HEK293 (cell line): ENCODE results near the gene TOMM34.

Experiments used
- AEBP2 ChIP-seq: fragments of 450-650 bp; formaldehyde crosslinking; IDR thresholded peaks from 2 replicates; pipeline ENCODE4 v1.5.1; 2016; ENCODE audit warnings: missing biosample characterization, missing genetic modification characterization, borderline replicate concordance
- EGR2 ChIP-seq: fragments of 450-650 bp; formaldehyde crosslinking; IDR thresholded peaks from 2 replicates; pipeline ENCODE4 v1.5.1; 2016; ENCODE audit warnings: low read depth, missing biosample characterization, missing genetic modification characterization
- KLF16 ChIP-seq: fragments of 450-650 bp; formaldehyde crosslinking; IDR thresholded peaks from 2 replicates; pipeline ENCODE4 v1.5.1; 2017; ENCODE audit warnings: missing biosample characterization, missing genetic modification characterization
- MZF1 ChIP-seq: fragments of 450-650 bp; formaldehyde crosslinking; IDR thresholded peaks from 2 replicates; pipeline ENCODE4 v1.5.1; 2017; ENCODE audit warnings: missing biosample characterization, missing genetic modification characterization, borderline replicate concordance
- SCRT1 ChIP-seq: fragments of 450-650 bp; formaldehyde crosslinking; IDR thresholded peaks from 2 replicates; pipeline ENCODE4 v1.5.1; 2016; ENCODE audit warnings: missing biosample characterization, missing genetic modification characterization, borderline replicate concordance
- SP7 ChIP-seq: fragments of 450-650 bp; formaldehyde crosslinking; IDR thresholded peaks from 2 replicates; pipeline ENCODE4 v1.5.1; 2016; ENCODE audit warnings: missing biosample characterization, missing genetic modification characterization
- TSHZ1 ChIP-seq: fragments of 450-650 bp; formaldehyde crosslinking; IDR thresholded peaks from 2 replicates; pipeline ENCODE4 v1.5.1; 2016; ENCODE audit warnings: missing biosample characterization, missing genetic modification characterization, borderline replicate concordance
- YY2 ChIP-seq: fragments of 450-650 bp; formaldehyde crosslinking; IDR thresholded peaks from 2 replicates; pipeline ENCODE4 v1.5.1; 2016; ENCODE audit warnings: missing biosample characterization, missing genetic modification characterization
- ZBTB21 ChIP-seq: fragments of 450-650 bp; formaldehyde crosslinking; IDR thresholded peaks from 2 replicates; pipeline ENCODE4 v1.5.1; 2017; ENCODE audit warnings: missing biosample characterization, missing genetic modification characterization
- ZNF311 ChIP-seq: fragments of 450-650 bp; formaldehyde crosslinking; IDR thresholded peaks from 2 replicates; pipeline ENCODE4 v1.5.1; 2017; ENCODE audit warnings: missing biosample characterization, missing genetic modification characterization, borderline replicate concordance
- ZNF37A ChIP-seq: fragments of 450-650 bp; IDR thresholded peaks from 2 replicates; pipeline ENCODE4 v1.5.1; 2018; ENCODE audit warnings: missing biosample characterization, missing genetic modification characterization
- ZNF423 ChIP-seq: fragments of 450-650 bp; formaldehyde crosslinking; IDR thresholded peaks from 2 replicates; pipeline ENCODE4 v1.5.1; 2016; ENCODE audit warnings: missing biosample characterization, missing genetic modification characterization
- ZNF449 ChIP-seq: fragments of 450-650 bp; formaldehyde crosslinking; IDR thresholded peaks from 2 replicates; pipeline ENCODE4 v1.5.1; 2017; ENCODE audit warnings: missing biosample characterization, mild to moderate bottlenecking, missing genetic modification characterization, moderate library complexity
- ZNF473 ChIP-seq: fragments of 450-650 bp; formaldehyde crosslinking; IDR thresholded peaks from 2 replicates; pipeline ENCODE4 v1.5.1; 2017; ENCODE audit warnings: missing biosample characterization, missing genetic modification characterization
- ZNF561 ChIP-seq: fragments of 450-650 bp; IDR thresholded peaks from 2 replicates; pipeline ENCODE4 v1.5.1; 2018; ENCODE audit warnings: missing biosample characterization, missing genetic modification characterization, borderline replicate concordance
- ZNF777 ChIP-seq: fragments of 450-650 bp; formaldehyde crosslinking; IDR thresholded peaks from 2 replicates; pipeline ENCODE4 v1.5.1; 2017; ENCODE audit warnings: missing biosample characterization, missing genetic modification characterization, borderline replicate concordance
- ZSCAN16 ChIP-seq: fragments of 450-650 bp; formaldehyde crosslinking; IDR thresholded peaks from 2 replicates; pipeline ENCODE4 v1.5.1; 2016; ENCODE audit warnings: missing biosample characterization, missing genetic modification characterization
- TF ChIP-seq, protein P1 (sequence below): fragments of 450-650 bp; formaldehyde crosslinking; IDR thresholded peaks from 2 replicates; pipeline ENCODE4 v1.5.1; 2016; ENCODE audit warnings: missing biosample characterization, missing genetic modification characterization
- TF ChIP-seq, protein P2 (sequence below): fragments of 450-650 bp; formaldehyde crosslinking; IDR thresholded peaks from 2 replicates; pipeline ENCODE4 v1.5.1; 2017; ENCODE audit warnings: missing biosample characterization, missing genetic modification characterization
- TF ChIP-seq, protein P3 (sequence below): fragments of 450-650 bp; formaldehyde crosslinking; IDR thresholded peaks from 2 replicates; pipeline ENCODE4 v1.5.1; 2017; ENCODE audit warnings: missing biosample characterization, missing genetic modification characterization
- TF ChIP-seq, protein P4 (sequence below): fragments of 450-650 bp; formaldehyde crosslinking; IDR thresholded peaks from 2 replicates; pipeline ENCODE4 v1.5.1; 2016; ENCODE audit warnings: missing biosample characterization, missing genetic modification characterization
- TF ChIP-seq, protein P5 (sequence below): fragments of 450-650 bp; formaldehyde crosslinking; optimal IDR thresholded peaks from 2 replicates; pipeline ENCODE3; 2016; ENCODE audit warnings: missing biosample characterization, mild to moderate bottlenecking, missing genetic modification characterization

Gene TOMM34

DNA sequence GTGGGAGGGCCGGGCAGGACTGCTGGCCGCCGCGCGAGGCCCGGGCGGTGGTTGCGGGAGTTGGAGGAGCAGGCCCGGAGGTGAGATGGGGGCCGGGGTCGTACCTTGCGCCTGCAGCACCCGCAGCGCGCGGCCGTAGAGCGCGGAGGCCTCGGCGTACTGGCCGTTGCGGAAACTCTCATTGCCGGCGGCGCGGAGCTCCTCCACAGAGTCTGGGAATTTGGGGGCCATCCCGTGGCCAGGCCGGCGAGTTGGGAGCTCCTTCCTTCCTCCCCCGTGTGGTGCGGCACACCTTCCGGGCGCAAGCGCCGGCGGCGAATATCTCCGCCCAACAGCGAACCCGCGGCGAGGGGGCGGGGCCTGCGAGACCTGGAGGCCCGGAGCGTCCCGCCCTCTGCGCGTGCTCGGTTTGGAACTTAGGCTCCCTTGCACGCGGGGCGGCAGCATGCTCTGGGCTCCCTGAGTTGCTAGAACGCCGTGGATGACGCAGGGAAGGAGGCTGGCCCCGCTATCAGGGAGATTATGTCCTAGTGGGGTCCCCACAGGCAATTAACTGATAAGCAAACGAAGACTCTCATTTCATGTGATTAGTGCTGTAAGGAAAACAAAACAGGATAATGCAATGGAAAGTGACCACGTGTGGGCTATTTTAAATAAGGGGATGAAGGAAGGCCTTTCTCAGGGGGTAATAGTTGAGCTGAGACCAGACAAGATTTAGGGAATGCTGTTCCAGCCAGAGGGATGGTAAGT lies at the start of gene TOMM34 (continued):
- TF ChIP-seq, protein P1, sequence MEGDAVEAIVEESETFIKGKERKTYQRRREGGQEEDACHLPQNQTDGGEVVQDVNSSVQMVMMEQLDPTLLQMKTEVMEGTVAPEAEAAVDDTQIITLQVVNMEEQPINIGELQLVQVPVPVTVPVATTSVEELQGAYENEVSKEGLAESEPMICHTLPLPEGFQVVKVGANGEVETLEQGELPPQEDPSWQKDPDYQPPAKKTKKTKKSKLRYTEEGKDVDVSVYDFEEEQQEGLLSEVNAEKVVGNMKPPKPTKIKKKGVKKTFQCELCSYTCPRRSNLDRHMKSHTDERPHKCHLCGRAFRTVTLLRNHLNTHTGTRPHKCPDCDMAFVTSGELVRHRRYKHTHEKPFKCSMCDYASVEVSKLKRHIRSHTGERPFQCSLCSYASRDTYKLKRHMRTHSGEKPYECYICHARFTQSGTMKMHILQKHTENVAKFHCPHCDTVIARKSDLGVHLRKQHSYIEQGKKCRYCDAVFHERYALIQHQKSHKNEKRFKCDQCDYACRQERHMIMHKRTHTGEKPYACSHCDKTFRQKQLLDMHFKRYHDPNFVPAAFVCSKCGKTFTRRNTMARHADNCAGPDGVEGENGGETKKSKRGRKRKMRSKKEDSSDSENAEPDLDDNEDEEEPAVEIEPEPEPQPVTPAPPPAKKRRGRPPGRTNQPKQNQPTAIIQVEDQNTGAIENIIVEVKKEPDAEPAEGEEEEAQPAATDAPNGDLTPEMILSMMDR = peak; percentile 59; the same call in 1 of the 2 replicates
- TF ChIP-seq ZBTB21 (tag by site-specific recombination) (no peak), SP7 (tag by site-specific recombination) (peak; percentile 90; the same call in 1 of the 2 replicates), SCRT1 (tag by site-specific recombination) (no peak), ZSCAN16 (tag by site-specific recombination) (no peak), ZNF449 (peak; percentile 91), EGR2 (tag by site-specific recombination) (0 out of 2 replicates have a peak, but pooled peaks have one; percentile 9), ZNF561 (tag by site-specific recombination) (peak; percentile 73; the same call in 1 of the 2 replicates), ZNF473 (tag by site-specific recombination) (no peak), ZNF37A (tag by site-specific recombination) (no peak), YY2 (tag by site-specific recombination) (no peak), ZNF777 (tag by site-specific recombination) (no peak), MZF1 (0 out of 2 replicates have a peak, but pooled peaks have one; percentile 14), ZNF423 (no peak), AEBP2 (no peak), ZNF311 (no peak), TSHZ1 (tag by site-specific recombination) (0 out of 2 replicates have a peak, but pooled peaks have one; percentile 19), KLF16 (tag by site-specific recombination) (peak; percentile 90; the same call in 1 of the 2 replicates)
- TF ChIP-seq, protein P2, sequence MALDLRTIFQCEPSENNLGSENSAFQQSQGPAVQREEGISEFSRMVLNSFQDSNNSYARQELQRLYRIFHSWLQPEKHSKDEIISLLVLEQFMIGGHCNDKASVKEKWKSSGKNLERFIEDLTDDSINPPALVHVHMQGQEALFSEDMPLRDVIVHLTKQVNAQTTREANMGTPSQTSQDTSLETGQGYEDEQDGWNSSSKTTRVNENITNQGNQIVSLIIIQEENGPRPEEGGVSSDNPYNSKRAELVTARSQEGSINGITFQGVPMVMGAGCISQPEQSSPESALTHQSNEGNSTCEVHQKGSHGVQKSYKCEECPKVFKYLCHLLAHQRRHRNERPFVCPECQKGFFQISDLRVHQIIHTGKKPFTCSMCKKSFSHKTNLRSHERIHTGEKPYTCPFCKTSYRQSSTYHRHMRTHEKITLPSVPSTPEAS (tag by site-specific recombination) = no peak
- TF ChIP-seq, protein P3, sequence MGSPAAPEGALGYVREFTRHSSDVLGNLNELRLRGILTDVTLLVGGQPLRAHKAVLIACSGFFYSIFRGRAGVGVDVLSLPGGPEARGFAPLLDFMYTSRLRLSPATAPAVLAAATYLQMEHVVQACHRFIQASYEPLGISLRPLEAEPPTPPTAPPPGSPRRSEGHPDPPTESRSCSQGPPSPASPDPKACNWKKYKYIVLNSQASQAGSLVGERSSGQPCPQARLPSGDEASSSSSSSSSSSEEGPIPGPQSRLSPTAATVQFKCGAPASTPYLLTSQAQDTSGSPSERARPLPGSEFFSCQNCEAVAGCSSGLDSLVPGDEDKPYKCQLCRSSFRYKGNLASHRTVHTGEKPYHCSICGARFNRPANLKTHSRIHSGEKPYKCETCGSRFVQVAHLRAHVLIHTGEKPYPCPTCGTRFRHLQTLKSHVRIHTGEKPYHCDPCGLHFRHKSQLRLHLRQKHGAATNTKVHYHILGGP (tag by site-specific recombination) = no peak
- TF ChIP-seq, protein P4, sequence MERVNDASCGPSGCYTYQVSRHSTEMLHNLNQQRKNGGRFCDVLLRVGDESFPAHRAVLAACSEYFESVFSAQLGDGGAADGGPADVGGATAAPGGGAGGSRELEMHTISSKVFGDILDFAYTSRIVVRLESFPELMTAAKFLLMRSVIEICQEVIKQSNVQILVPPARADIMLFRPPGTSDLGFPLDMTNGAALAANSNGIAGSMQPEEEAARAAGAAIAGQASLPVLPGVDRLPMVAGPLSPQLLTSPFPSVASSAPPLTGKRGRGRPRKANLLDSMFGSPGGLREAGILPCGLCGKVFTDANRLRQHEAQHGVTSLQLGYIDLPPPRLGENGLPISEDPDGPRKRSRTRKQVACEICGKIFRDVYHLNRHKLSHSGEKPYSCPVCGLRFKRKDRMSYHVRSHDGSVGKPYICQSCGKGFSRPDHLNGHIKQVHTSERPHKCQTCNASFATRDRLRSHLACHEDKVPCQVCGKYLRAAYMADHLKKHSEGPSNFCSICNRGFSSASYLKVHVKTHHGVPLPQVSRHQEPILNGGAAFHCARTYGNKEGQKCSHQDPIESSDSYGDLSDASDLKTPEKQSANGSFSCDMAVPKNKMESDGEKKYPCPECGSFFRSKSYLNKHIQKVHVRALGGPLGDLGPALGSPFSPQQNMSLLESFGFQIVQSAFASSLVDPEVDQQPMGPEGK (tag by site-specific recombination) = peak; percentile 65; the same call in 1 of the 2 replicates
- TF ChIP-seq, protein P5, sequence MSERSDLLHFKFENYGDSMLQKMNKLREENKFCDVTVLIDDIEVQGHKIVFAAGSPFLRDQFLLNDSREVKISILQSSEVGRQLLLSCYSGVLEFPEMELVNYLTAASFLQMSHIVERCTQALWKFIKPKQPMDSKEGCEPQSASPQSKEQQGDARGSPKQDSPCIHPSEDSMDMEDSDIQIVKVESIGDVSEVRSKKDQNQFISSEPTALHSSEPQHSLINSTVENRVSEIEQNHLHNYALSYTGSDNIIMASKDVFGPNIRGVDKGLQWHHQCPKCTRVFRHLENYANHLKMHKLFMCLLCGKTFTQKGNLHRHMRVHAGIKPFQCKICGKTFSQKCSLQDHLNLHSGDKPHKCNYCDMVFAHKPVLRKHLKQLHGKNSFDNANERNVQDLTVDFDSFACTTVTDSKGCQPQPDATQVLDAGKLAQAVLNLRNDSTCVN (tag by site-specific recombination) = peak; percentile 95
